NCI-H2227 treated with DMSO at 0.1 percent for 48 hours (cell line): ENCODE measurements around the gene GPR137B.

Experiments used
- DNase-seq: peaks from one replicate; lab custom pipeline; 2025; lab: John Stamatoyannopoulos, UW

GPR137B gene

GRCh38 chr1:236258114-236258622 lies 115.8 kb downstream of the GPR137B start:
- DNase-seq = no peak
